ENCODE data around the gene TATDN2.
"Not testable (repeated sequence)": the region's sequence is repeated elsewhere in the genome, so short reads cannot be mapped to it uniquely, and the experiment has no call there.

The TATDN2 gene

GRCh38 chr3:10292505-10293419 is 44.5 kb downstream of the TATDN2 start, which contains the start of gene GHRL:
Gene GHRL (minus strand): TSS chr3:10292947. CDS start chr3:10290180, 2,767 bp downstream.
- no peak for DNase-seq

DNA sequence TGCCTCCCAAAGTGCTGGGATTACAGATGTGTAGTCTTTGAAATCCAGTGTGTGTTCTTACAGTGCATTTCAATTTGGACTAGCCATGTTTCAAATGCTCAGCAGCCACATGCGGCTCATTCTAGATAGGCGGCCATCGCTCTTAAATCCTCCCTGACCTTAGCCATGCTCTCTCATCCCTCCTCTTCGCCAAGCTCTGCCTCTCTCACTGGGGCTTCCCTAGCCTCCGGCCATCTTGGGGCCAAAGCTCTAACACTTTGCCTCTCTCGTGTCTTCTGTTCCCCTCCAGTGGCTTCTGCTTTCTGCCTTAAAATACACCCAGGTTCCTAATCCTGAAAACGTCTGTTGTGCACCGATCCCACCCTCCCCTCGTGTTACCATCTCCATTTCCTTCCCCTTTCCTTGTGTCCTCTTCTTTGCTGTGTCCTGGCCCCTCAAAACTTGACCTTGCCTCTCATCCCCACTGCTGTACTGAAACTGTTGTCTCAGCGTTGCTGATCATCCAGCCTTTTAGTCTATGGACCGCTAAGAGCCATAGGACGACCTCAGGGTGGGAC is 45.8 kb downstream of the TATDN2 start:
- no peak for DNase-seq

GRCh38 chr3:10298064-10298463 is 49.8 kb downstream of the TATDN2 start:
- not testable (repeated sequence) for DNase-seq

- no peak for DNase-seq
These were observed 50.9 kb downstream of the TATDN2 start for GRCh38 chr3:10299175-10299574.

- DNase-seq: no peak
These were observed 51.4 kb downstream of the TATDN2 start for GRCh38 chr3:10299679-10300078.

DNA sequence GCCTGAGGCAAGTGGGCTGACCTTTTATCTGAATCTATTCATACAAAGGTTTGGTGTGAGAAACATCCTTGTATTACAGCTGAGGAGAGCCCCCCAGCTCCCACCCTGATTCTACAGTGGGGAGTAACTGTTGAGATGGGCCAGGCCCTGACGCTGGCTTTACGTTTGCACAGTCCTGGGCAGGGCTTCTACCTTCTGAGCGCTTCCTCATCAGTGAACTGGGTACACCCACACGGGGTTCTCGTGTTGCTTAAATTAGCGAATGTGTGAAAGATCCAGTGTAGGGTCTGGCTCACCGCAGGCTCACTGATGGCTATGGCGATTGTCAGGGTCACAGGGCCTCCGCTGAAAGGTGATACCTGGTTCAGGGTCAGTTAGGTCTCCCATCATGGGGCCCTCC is 51.8 kb downstream of the TATDN2 start:
- no peak for DNase-seq

DNA sequence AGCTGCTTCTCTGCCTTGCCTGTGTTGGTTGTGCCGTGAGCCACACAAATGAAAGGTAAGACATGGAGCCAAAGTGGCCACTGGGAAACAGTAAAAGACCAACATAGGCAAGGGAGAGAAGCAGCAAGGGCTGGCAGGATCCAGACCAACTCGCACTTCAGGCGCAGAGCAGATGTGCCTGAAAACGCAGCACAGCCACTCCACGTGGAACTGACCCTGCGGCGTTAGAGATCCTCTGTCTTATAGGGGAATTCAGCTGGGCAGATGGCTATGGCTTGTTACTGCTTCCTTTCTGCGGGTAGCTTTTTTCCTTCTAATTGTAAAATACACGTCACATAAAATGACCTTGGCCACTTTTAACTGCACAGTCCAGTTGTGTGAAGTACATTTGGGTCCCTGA is 54.8 kb downstream of the TATDN2 start:
- DNase-seq: no peak

DNA sequence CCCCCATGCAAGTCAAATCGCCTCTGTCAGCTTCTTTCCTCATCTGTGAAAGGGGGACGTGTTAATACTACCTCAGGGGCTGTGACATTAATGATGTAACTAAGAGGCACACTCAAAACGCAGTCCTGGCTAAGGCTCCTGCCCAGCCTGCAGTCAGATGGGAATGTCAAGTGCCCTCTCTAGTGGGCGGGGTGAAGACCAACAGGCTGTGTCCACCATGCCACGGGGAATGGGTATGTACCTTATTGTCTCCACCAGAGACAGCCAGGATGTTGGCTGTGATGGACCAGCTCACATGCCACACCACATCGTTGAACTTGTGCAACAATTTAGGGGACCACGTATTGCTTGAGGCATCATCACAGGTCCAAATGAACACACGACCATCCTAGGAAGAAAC is 55.5 kb downstream of the TATDN2 start:
- DNase-seq: no peak

DNA sequence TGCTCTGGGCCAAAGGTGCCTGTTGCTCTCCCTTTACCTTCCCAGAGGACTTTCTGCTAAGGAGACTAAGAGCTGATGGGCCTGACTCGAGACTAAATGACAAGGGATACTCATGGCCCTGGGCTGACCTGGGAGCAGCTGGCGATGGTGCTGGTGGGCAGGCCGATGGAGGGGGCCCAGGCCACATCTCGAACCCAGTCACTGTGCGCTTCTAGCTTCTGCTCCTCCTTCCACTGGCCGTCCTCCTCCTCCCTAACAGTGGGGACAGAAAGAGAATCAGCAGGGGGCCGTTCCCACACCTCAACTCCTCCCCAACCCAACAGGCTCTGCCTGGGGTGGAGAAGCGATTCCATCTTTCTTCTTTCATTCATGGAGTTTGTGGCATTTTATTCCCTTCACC is 56.6 kb downstream of the TATDN2 start:
- DNase-seq: no peak

DNA sequence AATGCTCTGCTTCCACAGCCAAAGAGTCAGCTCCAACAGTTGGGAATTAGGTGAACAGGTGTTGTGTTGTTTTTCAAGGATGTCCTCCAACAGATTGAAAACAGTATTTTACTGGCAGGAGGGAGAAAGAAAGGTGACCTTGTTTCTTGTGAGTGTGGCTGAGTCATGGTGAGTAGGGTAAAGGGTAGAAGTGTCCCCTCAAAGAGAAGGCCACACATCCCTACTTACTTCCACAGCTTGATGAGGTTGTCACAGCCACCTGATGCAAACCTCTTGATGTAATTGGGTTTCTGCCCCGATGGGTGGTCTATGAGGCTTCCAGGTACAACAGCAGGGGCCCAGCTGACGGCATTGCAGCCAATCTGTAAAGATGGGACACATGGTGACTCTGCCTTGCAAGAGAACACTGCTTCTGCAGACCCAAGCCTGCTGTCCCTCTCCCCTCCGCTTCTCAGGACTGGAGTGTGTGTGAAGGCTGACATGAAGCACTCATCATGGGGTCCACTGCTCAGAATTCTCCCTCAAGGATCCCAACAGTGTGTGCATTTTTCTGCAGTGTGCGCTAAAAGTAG is 57.2 kb downstream of the TATDN2 start:
- no peak for DNase-seq

DNA sequence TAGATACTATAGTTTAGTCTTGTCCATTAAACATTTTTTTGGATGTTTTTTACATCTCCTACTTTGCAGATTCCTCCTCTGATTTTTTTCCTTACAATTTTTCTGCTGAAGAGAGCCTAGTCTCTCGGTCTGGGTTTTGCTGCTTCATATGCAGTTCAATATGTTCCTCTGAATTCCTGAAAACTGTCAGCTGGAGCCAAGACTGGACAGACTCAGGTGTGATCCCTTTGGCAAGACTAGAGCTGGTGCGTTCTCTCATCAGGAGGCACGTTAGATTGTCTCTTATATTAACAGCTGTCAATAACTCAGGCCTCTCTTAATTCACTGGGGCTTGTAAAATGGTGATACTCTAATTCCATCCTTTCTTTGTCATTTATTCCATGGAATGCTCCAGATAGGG is 57.9 kb downstream of the TATDN2 start:
- no peak for DNase-seq

- no peak for DNase-seq
These were observed 60.4 kb downstream of the TATDN2 start for GRCh38 chr3:10308678-10309077.

DNA sequence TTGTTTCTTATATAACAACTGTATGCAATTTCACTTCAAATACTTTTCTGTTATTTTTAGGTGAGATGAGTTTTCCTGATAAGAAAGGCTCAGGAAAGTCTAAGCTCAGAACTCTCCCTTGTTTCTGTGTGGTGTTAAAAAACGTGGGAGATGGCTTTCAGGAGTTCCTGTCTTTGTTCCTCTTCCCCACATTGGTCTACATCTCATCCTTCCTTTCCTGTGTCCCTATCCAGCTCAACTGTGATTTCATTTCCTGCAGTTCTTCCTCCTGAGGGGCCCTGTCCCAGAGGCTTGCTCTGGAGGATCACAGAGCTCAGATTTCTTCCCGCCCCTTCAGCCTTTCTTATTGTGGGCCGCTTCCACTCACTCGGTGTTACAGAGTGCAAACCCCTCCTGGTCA is 61.5 kb downstream of the TATDN2 start:
- DNase-seq: no peak

- no peak for DNase-seq
These were observed 62.3 kb downstream of the TATDN2 start for GRCh38 chr3:10310578-10310977.

GRCh38 chr3:10311710-10312109 is 63.5 kb downstream of the TATDN2 start:
- DNase-seq: no peak

DNA sequence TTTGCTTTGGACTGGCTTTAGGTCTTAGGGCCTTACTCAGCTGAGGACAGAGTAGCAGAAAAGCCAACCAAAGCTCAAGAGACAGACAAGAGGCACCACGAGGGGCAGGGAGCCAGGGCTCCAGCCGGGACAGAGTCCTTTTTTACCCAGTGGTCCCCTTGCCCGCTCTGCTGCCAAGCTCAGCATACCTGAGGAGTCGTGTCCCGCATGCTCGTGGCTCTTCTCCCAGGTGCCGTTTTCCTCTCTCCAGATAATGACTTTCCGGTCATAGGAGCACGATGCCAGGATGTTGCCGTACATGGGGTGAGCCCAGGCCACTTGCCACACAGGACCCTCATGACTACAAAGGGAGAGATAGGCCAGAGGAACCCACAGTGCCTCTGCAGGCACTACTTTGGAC is 64.1 kb downstream of the TATDN2 start:
- no peak for DNase-seq

DNA sequence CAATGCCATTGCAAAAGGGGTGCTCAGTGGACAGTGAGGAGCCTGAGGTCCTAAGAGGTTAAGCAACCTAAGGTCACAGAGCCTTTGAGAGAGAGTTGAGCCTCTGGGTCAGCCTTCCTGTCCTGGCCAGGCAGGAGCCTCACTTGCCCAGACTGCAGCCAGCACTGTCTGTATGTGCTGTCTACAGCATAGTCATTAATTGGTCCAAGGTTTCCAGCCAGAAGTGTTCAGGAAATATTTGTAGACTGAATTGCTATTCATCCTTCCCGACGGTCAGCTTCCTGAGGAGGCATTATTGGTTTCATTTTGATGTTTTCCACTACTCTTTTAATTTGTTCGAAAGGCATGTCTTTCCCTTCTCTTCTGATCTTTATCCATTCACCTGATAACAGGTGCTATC is 64.6 kb downstream of the TATDN2 start:
- DNase-seq: no peak

DNA sequence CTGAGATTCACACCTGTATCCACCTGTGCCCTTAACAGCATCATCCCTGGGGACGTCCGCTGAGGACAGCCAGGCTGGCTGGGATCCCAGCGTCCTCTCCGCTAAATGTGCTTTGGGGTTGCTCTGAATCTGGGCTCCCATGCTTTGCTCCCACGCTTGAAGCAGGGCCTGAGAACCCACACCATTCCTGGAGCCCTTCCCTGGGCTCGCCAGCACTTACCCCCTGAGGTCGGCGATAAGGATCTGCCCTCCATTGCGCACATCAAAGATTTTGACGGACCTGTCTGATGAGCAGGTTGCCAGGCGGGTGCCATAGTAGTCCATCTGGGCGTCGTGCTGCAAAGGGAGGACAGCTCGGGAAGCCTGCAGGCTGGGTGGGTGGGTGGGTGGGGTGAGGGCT is 66.8 kb downstream of the TATDN2 start:
- DNase-seq: no peak

GRCh38 chr3:10315771-10316344 is 67.6 kb downstream of the TATDN2 start:
- no peak for DNase-seq

DNA sequence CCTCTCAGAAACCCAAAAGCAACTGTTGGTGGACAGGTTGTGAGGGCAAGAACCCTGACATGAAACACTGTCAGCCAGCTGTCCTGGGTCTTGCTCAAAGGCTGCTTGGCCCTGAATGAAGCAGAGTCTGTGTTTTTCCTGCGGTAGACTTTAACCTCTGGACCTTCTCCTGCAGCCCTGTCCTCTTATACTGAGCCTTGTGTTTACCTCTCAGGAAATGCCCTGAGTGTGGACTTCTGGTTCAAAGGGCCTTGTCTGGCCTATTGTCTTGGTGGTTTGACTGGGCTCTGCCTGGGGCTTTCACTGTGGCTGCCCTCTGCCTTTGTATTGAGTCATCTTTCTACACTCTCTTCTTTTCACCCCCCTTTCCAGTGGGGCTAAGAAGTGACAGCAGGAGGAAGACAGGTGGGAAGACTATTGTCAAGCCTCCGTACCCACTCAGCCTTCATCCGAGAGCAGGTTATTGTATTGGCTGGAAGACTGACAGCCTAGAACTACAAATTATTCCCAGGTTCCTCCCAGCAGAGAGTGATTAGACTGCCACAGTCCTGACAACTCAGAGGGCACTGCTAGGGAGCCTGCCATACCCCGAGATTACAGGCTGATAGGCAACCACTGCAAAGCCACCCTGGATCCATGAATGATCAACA is 69.2 kb downstream of the TATDN2 start:
- DNase-seq: no peak

DNA sequence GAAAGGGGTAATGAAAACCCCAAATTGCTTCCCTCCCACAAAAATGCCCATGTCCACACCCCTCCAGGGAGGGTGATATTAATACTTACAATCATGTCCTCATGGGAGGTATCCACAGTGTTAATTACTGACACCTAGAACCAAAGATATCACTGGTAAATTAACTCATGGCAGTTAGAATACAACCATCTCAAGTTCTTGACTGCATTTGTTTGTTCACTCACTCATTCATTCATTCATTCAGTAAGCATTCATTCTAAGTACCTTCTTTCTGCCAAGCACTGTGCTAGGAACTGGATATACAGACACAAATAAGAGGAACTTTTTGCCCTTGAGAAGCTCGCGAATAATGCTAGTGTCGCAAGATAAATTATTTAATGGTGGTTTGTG is 69.7 kb downstream of the TATDN2 start:
- no peak for DNase-seq

- DNase-seq: no peak
These were observed 71.0 kb downstream of the TATDN2 start for GRCh38 chr3:10319251-10319650.

GRCh38 chr3:10319804-10320203 is 71.5 kb downstream of the TATDN2 start:
- no peak for DNase-seq
